Skin epidermis (tissue), 12 donors: ENCODE results near the gene IMPG2.
"Not testable (repeated sequence)": the region's sequence is repeated elsewhere in the genome, so short reads cannot be mapped to it uniquely, and the experiment has no call there.

Experiments used
- H3K27ac ChIP-seq, 21 experiments: fragments of 200-600 bp; sonication (generic) in 11 of 21; one replicate each; pipeline ENCODE4 v1.5.0; 2020; ENCODE audit warnings: mild to moderate bottlenecking in 3 of 21, inconsistent platforms in 2 of 21, moderate library complexity in 2 of 21
- H3K4me3 ChIP-seq, 7 experiments: fragments of 200-600 bp; sonication (generic) in 2 of 7; one replicate each; pipeline ENCODE4 v1.5.0; 2020; ENCODE audit warnings: inconsistent platforms in 2 of 7, mild to moderate bottlenecking in 2 of 7, moderate library complexity in 1 of 7

The IMPG2 gene

GRCh38 chr3:101320475-101320874 is at the start of gene IMPG2:
IMPG2 (minus strand) TSS chr3:101320575; CDS start chr3:101320372, 203 bp downstream.
- Histone ChIP-seq H3K4me3 (no peak within 1 kb of the TSS), H3K27ac (no peak within 1 kb of the TSS)

DNA sequence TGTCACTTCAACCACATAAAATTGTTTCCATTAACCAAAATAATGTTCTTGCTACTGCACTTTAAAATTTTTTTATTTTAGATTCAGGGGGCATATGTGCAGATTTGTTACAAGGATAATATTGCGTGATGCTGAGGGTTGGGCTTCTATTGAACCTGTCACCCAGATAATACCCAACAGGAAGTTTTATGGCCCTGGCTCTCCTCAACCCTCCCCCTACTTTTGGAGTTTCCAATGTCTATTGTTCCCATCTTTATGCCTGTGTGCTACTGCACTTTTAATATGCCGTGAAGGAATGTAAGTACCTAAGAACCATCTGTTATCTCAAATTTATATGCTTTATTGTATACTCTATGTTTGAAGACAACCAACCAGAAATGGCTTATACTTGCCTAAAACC is 42.0 kb upstream of the IMPG2 start:
- no peak overlapping the region for H3K4me3 ChIP-seq
- H3K27ac ChIP-seq, result no peak overlapping the region

- Histone ChIP-seq H3K4me3 (no peak overlapping the region), H3K27ac (no peak overlapping the region)
These were observed 31.5 kb upstream of the IMPG2 start for GRCh38 chr3:101351829-101352228.

DNA sequence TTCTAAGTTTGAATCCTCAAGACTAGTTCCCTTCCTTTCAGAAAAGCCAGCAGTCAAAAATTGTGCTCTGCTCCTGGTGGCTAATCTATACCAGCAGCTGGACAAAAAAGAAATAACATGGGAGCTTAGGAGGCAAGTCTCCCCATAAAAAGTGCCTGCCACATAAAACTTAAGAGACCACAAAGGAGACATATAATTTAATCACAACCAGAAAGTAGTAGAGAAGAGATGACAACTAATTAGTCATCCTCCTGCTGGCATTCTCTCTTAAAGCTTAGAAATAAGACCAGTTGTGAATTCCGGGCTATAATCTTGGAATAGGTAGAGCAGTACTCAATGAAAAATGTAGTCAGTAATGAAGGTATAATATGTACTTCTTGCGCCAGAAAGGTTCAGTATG is 20.2 kb upstream of the IMPG2 start:
- H3K27ac ChIP-seq, result no peak overlapping the region
- no peak overlapping the region for H3K4me3 ChIP-seq

DNA sequence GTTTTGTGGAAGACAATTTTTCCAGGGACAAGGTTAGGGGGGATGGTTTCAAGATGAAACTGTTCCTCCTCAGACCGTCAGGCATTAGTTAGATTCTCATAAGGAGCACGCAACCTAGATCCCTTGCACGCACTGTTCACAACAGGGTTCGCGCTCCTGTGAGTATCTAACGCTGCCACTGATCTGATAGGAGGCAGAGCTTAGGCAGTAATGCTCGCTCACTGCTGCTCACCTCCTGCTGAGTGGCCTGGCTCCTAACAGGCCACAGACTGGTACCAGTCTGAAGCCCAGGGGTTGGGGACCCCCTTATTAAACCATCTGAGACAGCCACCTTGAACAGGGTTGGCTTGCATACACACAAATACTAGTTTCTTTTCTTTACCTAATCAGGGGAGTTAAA is 13.5 kb upstream of the IMPG2 start:
- no peak overlapping the region for H3K4me3 ChIP-seq

DNA sequence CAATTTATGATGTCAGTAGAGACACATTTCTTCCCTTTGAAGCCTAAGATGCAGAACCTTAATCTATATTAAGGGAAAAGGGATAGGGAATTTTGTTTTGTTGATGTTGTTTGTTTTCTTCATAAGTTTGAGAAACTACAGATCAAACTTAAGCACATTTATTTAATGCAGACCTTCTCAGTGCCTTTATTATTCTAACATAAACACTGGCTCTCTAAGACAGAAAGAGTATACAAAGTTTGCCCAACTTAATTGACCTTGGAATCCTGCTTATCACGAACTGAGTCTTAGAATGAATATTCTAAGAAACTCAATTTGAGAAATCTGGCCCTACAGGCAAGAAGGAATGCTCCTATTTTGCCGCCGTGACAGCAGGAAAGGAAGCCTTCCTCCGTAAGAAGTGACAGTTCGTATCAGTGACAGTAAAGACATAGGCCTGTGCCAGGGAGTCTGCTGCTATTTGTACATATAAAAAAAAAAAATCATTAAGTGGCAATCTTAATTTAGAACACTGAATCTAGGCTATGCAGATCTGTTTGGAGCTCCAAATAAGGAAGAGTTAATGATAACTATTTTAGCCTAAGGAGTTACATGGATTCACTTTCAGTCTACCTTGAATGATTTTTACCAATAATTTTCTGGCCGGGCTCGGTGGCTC is 8.8 kb upstream of the IMPG2 start:
- Histone ChIP-seq H3K4me3 (no peak overlapping the region), H3K27ac (no peak overlapping the region)

More for the DNA sequence above, 13.5 kb upstream of the IMPG2 start:
- no peak overlapping the region for H3K27ac ChIP-seq

DNA sequence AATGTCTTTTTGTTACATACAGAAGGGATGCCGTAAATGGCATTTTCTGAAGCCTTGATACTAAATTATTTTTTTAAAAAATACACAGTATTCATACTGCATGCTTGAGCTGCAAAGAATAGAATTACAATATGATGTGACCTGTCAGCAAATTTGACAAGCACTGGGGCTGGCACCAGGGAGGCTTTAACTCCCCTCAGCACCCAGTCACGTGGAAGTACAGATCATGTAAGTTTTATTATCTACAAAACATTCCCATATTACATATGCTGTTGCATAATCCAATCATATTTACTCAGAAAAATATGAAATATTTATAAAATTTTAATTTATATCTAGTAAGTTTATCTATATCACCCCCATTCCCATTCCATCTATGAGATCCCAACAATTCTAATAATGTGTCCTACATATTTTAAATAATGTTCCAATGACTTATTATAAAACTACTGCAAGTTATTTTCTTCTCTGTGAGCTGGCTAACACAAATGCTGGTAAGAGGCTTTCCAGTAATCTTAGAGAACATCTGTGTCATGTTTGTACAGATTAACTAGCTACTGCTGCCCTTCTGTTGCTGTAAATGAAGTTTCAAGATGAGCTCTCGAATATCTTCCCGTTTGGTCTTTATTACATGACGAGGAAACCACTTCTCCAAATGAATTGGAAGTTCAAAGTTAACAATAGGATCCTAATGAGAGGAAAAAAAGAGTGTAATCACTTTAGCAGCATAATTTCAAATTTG is 5.2 kb upstream of the IMPG2 start:
- Histone ChIP-seq H3K4me3 (no peak overlapping the region), H3K27ac (no peak overlapping the region)

- Histone ChIP-seq H3K27ac (no peak overlapping the region), H3K4me3 (no peak overlapping the region)
These were observed 844 bp downstream of the IMPG2 start for GRCh38 chr3:101319531-101319930.

DNA sequence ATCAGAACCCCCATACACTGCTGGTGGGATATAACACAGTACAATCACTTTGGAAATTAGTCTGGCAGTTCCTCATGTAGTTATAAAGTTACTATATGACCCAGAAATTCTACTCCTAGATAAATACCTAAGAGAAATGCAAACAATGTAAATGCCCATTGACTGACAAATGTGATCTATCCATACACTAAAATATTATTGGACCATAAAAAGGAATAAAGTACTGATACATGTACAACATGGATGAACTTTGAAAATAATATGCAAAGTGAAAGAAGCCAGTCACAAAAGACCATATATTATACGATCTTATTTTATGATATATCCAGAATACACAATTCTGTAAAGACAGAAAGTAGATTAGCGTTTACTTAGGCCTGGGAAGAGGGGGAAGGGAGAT is 7.8 kb downstream of the IMPG2 start:
- no peak overlapping the region for H3K4me3 ChIP-seq
- H3K27ac ChIP-seq, result no peak overlapping the region

GRCh38 chr3:101311676-101312075 is 8.7 kb downstream of the IMPG2 start:
- no peak overlapping the region for H3K4me3 ChIP-seq
- no peak overlapping the region for H3K27ac ChIP-seq

- H3K4me3 ChIP-seq, result no peak overlapping the region
- no peak overlapping the region for H3K27ac ChIP-seq
These were observed 9.4 kb downstream of the IMPG2 start for GRCh38 chr3:101310978-101311375.

- H3K27ac ChIP-seq, result not testable (repeated sequence)
These were observed 12.1 kb downstream of the IMPG2 start for GRCh38 chr3:101308147-101308772.

GRCh38 chr3:101303836-101304235 is 16.5 kb downstream of the IMPG2 start:
- no peak overlapping the region for H3K27ac ChIP-seq
- H3K4me3 ChIP-seq, result no peak overlapping the region

More at GRCh38 chr3:101308147-101308772, 12.1 kb downstream of the IMPG2 start:
- not testable (repeated sequence) for H3K4me3 ChIP-seq

- Histone ChIP-seq H3K4me3 (no peak overlapping the region), H3K27ac (no peak overlapping the region)
These were observed 17.2 kb downstream of the IMPG2 start for GRCh38 chr3:101303089-101303731.

GRCh38 chr3:101300073-101300472 is 20.3 kb downstream of the IMPG2 start:
- no peak overlapping the region for H3K27ac ChIP-seq
- no peak overlapping the region for H3K4me3 ChIP-seq

- no peak overlapping the region for H3K27ac ChIP-seq
- no peak overlapping the region for H3K4me3 ChIP-seq
These were observed 28.3 kb downstream of the IMPG2 start for GRCh38 chr3:101292027-101292426.

DNA sequence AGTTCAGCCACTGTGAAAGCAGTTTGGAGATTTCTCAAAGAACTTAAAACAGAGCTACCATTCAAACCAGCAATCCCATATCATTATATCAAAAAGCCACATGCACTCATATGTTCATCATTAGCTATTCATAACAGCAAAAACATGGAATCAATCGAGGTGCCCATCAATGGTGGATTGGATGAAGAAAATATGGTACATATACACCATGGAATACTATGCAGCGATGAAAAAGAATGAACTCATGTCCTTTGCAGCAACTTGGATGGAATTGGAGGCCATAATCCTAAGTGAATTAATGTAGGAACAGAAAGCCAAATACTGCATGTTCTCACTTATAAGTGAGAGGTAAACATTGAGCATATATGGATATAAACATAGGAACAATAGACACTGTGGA is 32.1 kb downstream of the IMPG2 start:
- no peak overlapping the region for H3K4me3 ChIP-seq
- no peak overlapping the region for H3K27ac ChIP-seq

DNA sequence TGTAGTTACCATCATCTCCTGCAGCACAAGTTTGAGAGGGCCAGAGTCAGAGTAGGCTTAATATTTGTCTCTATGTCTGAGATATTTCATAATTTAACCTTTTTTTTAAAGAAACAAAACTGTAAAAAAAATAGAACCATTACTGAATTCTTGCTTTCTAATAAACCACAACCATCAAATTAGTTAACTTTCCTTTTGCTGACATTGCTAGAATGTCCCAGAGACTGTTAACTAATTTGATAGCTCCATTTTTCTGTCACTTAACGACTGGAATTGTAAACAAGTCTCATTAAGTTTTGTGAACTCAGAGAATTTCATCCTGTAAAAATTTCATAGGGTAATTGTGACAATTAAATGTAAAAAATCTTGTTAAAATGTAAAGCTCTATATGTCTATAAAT is 35.6 kb downstream of the IMPG2 start:
- Histone ChIP-seq H3K27ac (no peak overlapping the region), H3K4me3 (no peak overlapping the region)

GRCh38 chr3:101281521-101282030 is 38.8 kb downstream of the IMPG2 start:
- Histone ChIP-seq H3K4me3 (no peak overlapping the region), H3K27ac (no peak overlapping the region)

DNA sequence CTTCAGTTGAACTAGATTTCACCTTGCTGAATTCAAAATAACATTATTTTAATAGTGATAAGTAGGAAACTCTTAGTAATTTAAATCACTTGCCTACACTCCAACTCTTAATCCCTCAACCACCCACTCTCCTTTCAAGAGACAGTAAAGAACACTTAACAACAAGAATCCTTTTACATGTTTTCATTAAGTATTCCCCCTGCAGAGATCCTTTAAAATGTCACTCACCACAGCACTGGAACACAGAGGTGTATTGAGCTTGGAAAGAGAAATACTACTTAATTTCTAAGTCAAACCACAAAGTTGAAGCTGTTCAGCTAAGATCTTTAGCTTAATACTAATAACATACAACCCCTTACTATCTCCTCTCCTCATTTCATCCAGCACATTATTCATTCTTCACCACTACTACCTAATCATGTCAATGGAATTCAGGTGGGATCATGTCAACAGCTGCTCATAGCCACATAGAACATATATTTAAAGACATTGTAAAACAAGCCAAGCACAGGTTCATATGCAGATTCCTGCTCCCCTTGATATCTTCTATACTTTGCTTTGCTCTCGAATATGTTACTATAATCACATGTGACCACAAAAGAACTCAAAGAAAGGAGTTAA is 40.5 kb downstream of the IMPG2 start:
- H3K27ac ChIP-seq, result no peak overlapping the region
- no peak overlapping the region for H3K4me3 ChIP-seq
